ENCODE results near the gene KCTD11.
"Not testable (repeated sequence)": the region's sequence is repeated elsewhere in the genome, so short reads cannot be mapped to it uniquely, and the experiment has no call there.

KCTD11 gene

DNA sequence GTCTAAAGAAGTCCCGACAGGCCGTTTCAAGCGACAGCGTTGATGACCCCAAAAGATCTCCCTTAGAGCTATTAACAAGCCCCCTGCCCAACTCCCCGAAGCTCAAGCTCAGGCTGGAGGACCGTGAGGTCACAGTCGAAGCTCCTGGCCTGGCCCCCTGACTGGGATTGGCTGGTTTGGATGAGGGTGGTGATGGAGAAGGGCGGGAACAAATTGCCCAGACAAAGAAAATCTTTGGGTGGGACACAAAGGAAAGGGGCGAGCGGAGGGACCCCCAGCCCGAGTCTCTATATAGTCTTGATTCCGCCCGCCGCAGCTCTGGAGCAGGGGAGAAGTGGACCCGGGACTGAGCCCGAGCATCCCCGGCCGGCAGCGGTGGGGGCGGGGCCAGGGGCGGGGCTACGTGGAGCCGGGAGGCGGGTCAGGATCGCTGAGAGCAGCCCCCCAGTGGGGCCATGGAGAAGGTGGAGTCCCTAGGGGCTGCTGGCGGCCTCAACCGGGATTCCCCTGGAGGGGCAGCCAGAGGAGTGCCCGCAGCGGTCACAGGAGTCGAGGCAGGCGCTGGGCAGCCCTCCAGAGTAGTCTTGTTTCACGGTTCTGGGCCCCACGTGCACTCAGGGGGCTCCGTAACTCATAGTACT, 21.8 kb upstream of the KCTD11 start:
- no peak for DNase-seq (ENCODE audit: extremely low read depth, low read depth)
- TF ChIP-seq CTCF (IDR thresholded peaks at IDR 0.05; ENCODE audit: low read depth, low read length): no peak

GRCh38 chr17:7330638-7331015, 21.3 kb upstream of the KCTD11 start:
- no peak for TF ChIP-seq CTCF (IDR thresholded peaks at IDR 0.05; ENCODE audit: low read depth, low read length)
- no peak for DNase-seq (ENCODE audit: extremely low read depth, low read depth)

DNA sequence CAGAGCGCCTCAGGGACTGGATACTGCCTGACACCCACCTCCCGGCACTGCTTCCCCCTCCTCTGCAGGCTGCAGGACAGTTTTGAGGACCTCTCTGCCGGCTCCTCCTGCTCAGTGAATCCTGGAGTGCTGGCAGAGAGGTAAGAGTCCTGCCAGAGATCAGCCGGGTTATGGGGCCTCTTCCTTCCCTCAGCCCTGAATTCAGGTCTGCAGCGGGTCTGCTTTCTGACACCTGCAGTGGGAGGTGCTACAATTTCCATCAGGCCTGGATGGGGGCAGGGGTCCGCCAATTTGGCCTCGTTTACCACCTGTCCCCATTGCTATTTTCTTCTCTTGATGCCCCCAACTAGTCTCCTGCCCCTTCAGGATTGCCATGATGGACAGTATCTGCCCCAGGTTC, 19.9 kb upstream of the KCTD11 start:
- DNase-seq (ENCODE audit: extremely low read depth, low read depth): no peak
- TF ChIP-seq CTCF (IDR thresholded peaks at IDR 0.05; ENCODE audit: low read depth, low read length): no peak

DNA sequence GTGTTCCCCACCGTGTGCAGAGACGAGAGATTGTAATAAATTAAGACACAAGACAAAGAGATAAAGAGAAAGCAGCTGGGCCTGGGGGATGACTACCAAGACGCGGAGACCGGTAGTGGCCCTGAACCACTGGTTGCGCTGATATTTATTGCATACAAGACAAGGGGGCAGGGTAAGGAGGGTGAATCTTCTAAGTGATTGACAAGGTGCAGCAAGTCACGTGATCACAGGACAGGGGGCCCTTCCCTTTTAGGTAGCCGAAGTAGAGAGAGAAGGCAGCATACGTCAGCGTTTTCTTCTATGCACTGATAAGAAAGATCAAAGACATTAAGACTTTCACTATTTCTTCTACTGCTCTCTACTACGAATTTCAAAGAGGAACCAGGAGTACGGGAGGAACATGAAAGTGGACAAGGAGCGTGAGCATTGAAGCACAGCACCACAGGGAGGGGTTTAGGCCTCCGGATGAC, 19.3 kb upstream of the KCTD11 start:
- DNase-seq (ENCODE audit: extremely low read depth, low read depth): not testable (repeated sequence)

GRCh38 chr17:7334938-7335538, 16.9 kb upstream of the KCTD11 start:
- no peak for TF ChIP-seq CTCF (IDR thresholded peaks at IDR 0.05; ENCODE audit: low read depth, low read length)
- no peak for DNase-seq (ENCODE audit: extremely low read depth, low read depth)

- not testable (repeated sequence) for DNase-seq (ENCODE audit: extremely low read depth, low read depth)
Observed at GRCh38 chr17:7335765-7336164, 16.2 kb upstream of the KCTD11 start.

GRCh38 chr17:7336240-7337175, 15.5 kb upstream of the KCTD11 start, which contains the start of gene ACAP1:
Gene ACAP1, plus strand, starts transcription at chr17:7336529. Its CDS starts 206 bp downstream, at chr17:7336735.
- no peak for DNase-seq (ENCODE audit: extremely low read depth, low read depth)
- TF ChIP-seq CTCF (IDR thresholded peaks at IDR 0.05; ENCODE audit: low read depth, low read length): no peak

- not testable (repeated sequence) for DNase-seq (ENCODE audit: extremely low read depth, low read depth)
Observed at GRCh38 chr17:7337600-7337999, 14.4 kb upstream of the KCTD11 start.

All from AG09319 (cell line).